NCI-H146 (cell line): Measurements from ENCODE around the gene RPL41.

Experiments
- DNase-seq: peaks from one replicate; lab custom pipeline; 2025; lab: John Stamatoyannopoulos, UW

Gene RPL41

DNA sequence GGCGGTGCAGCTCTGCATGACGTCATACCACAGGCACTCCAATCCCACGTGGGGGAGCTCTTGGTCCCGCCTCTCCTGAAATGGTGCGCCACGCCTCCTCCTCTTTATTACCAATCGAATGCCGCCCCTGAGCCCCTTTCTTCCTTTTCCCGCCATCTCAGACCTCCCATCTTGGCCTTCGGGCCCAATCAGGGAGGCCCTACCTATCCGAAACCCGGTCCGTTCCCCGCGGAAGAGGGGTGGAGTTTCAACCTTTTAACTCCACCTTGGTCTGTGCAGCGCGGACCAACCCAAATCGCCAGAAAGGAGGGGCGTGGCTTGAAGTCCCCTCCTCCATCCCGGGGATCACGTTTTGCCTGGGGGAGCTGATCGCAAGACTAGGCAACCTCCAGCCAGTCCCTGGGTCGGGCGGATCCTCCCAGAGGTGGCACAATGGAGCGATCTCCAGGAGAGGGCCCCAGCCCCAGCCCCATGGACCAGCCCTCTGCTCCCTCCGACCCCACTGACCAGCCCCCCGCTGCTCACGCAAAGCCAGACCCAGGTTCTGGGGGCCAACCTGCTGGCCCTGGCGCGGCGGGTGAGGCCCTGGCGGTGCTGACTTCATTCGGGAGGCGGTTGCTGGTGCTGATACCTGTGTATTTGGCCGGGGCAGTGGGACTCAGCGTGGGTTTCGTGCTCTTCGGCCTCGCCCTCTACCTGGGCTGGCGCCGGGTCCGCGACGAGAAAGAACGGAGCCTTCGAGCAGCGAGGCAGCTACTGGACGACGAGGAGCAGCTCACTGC is 11.6 kb downstream of the RPL41 start, which contains the start of gene ESYT1:
ESYT1 (plus strand) TSS at position 380 of the 782 bp plus-strand sequence; CDS start at position 433, 53 bp downstream.
- peak; percentile 100 for DNase-seq

GRCh38 chr12:56128670-56129205 is 12.3 kb downstream of the RPL41 start:
- no peak for DNase-seq

GRCh38 chr12:56129206-56129941 is 12.9 kb downstream of the RPL41 start:
- DNase-seq = peak; percentile 81

GRCh38 chr12:56129942-56130495 is 13.6 kb downstream of the RPL41 start:
- no peak for DNase-seq

DNA sequence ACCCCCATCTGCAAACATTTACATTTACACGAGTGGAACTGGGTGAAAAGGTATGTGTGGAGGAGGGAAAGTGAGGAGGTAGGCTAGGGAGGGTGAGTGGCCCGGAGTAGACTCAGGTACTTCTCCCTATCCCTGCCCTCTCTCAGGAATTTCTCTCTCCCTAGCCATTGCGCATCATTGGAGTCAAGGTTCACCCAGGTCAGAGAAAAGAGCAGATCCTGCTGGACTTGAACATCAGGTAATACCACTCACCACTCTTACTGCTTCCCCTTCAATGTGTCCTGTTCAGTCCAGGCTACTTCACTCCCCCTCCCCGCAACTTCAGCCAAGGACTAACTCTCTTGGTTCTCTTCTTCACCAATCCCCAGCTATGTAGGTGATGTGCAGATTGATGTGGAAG is 14.4 kb downstream of the RPL41 start:
- DNase-seq = no peak

GRCh38 chr12:56134897-56135296 is 18.5 kb downstream of the RPL41 start:
- DNase-seq = no peak

- DNase-seq = no peak
Measured at GRCh38 chr12:56137853-56138571, 21.6 kb downstream of the RPL41 start.

DNA sequence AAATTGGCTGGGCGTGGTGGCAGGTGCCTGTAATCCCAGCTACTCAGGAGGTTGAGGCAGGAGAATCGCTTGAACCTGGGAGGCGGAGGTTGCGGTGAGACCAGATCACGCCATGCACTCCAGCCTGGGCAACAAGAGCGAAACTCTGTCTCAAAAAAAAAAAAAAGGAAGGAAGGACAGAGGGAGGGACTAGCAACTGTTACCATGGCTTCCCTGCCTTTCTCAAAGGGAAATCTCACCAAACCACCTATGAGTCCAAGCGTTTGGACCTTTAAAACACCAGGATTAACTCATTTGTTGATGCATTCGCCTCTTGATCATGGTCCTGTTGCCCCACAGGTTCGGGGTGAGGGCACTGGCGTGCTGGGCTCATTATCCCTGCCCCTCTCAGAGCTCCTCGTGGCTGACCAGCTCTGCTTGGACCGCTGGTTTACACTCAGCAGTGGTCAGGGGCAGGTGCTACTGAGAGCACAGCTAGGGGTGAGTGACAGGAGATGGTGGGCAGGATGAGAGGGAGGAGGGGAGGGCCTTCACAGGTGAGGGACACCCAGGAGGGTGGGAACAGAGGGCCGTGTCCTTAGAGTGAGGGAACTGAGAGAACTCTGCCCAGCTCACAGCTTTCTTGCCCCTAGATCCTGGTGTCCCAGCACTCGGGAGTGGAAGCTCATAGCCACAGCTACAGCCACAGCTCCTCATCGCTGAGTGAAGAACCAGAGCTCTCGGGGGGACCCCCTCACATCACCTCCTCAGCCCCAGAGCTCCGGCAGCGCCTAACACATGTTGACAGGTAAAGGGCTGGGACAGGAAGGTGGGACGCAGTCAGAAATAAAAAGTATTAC is 25.7 kb downstream of the RPL41 start:
- DNase-seq = no peak

DNA sequence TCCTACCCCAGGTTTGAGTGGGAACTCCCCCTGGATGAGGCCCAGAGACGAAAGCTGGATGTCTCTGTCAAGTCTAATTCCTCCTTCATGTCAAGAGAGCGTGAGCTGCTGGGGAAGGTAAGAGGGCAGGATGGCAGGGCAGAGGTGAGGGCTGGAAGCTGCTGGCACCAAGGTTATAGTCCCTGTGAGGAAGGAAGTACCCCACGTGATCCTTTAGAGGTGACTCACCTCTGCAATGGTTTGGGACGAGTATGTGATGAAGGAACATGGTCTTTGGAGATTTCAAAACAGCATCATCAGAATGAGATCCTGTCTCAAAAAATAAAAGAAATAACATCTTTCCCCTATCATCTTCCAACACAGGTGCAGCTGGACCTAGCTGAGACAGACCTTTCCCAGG is 26.8 kb downstream of the RPL41 start:
- DNase-seq = no peak

- no peak for DNase-seq
Measured at GRCh38 chr12:56143870-56144269, 27.4 kb downstream of the RPL41 start.

DNA sequence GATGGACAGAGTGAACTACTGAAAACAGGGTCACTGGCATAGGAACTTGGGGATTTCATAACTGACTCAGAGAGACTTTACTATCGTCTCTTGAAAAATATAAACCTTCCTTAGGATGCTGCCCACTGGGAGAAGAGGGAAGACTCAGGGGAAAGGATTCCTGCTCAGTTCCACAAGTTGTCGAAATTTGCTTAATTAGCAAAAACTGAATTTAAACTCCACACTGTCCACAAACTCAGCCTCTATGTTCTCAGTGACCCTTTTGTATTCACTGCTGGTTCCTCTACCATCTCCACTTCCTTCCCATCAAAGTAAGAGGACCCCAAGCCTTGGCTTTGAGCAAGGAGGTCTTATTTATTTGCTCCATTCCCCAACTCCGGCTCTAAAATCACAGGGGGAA is 28.8 kb downstream of the RPL41 start:
- no peak for DNase-seq

- no peak for DNase-seq
Measured at GRCh38 chr12:56146492-56147460, 30.3 kb downstream of the RPL41 start.

DNA sequence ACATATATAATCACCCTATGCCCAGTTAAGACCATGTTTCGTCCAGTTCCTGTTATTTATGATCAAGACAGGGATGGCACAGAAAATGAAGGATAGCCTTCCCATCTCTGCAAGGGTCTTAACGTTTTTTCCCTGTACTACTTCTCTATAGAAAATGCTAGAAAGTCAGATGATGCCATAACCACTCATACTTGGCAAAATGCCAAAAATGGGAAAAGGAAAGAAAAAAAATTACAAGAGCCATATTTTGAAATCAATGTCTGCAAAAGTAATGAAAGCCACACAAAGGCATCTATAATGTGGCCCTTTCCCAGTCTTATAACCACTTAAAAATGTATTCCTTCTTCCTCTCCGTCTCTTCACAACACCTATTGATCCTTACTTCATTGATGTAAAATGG is 34.1 kb downstream of the RPL41 start:
- DNase-seq = no peak

GRCh38 chr12:56151672-56152131 is 35.3 kb downstream of the RPL41 start:
- peak; percentile 86 for DNase-seq

DNA sequence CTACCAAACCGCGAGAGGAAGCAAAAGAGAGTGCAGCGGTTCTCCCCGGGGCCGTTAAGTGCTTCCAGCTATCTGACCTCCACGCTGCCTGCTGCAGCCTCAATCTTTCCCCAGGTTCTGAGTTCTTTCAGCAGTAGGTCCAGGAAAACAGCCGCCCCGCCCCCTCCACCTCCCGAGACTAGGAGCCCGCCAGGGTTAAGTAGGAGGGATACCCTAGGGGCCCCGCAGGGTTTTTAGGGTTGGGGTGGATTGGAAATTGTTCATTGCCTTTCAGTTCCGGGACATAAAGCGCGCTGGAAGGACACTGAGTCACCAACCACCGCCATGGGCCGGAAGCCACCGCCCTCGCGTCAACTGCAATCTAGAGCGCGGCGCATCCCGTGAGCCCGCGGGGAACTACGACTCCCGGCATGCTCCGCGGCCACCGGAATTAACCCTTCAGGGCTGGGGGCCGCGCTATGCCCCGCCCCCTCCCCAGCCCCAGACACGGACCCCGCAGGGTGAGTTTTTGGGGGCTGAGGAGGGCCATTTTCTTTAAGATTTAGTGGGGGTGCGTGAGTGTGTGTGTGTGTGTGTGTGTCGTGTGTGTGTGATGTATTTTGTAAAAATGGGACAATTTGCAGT is 35.8 kb downstream of the RPL41 start, which contains the start of gene MYL6B:
MYL6B (plus strand) TSS at position 456 of the 624 bp plus-strand sequence. CDS start 1,332 bp downstream, outside the sequence.
- DNase-seq = peak; percentile 94

DNA sequence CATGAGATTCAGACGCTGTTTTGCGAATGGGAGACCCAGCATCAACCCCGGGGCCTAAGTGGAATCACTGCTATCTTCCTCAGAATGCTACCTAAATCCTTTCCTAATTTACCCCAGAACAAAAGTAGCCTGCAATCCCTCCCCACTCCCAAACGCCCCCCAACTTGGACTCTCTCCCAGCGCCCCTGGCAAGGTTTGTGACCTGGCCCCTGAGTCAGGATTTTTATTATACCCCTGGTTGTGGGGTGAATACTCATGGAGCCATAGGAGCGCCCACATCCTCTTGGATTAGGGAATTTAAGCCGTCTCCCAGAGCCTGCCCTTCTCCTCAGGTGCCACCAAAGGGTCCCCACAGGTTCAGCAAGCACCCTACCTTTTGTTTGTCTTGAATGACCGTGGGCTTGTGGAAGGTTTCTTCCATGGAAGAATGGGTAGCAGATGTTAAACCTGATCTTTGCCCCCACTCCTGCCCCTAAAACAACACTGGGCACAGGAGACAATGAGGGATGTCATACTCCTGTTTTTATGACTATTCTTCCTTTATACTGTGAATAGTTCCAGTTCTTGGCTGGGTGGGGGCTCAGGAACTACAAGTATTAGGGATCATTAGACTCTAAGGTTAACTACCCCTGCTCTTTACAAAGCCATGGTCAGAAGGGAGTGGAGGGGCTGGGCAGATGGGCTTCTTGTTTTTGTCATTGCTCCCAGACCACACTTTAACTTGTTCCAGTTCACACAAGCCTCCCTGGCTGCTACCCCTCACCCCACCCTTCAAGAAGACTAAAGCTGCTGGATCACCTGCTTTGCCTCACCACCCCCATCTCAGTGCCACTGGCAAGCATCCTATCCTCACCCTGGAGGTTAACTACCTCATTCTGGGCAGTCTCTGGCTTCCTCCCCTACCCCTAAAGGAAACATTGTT is 36.6 kb downstream of the RPL41 start:
- DNase-seq = peak; percentile 28

GRCh38 chr12:56153678-56154065 is 37.2 kb downstream of the RPL41 start:
- DNase-seq = no peak

DNA sequence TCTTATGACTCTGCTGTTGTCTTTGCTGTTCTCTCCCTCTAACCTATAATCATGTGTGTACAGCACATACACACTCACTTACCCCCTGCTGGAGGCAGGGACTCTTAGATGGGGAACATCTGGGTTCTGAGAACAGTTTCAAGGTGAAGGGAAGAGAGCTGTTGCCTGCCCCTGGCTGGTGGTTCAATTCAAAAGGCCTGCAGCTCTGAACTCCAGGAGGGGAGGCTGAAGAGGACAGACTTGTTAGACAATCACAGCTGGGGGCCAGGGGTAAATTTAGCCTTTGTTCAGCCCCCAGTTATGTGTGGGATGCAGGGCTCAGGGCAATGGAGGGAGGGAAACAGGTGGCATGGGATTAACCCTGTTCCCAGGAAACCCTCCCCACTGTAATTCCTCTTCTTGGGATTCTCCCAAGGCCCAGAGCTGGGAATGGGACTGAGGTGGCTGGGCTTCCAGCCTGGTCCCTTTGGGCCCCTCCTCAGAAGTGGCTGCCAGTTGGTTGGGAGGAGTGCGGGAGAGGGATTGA is 37.9 kb downstream of the RPL41 start:
- DNase-seq = peak; percentile 57
